GM19397 (cell line): ENCODE results near the gene BTBD16.

Source experiments
- ATAC-seq: cut with Tn5 transposase; IDR thresholded peaks from one replicate; pipeline ENCODE4 v1.9.1; 2021; ENCODE audit warnings: mild to moderate bottlenecking, moderate library complexity; ENCODE audit not compliant: unreplicated experiment

Gene BTBD16

DNA sequence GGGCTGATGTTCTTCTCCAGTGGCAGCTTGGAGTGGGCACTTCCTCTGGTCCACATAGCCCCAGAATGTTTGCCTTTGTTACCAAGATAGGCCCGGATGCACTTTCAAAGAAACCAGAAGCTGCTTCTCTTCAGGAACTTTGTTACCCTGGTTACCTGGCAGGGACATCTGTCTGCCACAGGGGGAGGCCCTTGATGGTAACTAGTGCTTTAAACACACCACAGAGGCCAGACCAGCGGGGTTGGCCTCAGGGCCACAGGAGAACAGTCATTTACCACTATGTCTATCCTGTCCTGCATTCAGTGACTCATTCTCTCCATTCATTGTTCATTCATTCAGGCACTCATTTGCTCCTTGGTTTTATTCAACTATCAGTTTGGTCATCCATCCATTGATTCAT, 91.5 kb downstream of the BTBD16 start:
- no peak for ATAC-seq

DNA sequence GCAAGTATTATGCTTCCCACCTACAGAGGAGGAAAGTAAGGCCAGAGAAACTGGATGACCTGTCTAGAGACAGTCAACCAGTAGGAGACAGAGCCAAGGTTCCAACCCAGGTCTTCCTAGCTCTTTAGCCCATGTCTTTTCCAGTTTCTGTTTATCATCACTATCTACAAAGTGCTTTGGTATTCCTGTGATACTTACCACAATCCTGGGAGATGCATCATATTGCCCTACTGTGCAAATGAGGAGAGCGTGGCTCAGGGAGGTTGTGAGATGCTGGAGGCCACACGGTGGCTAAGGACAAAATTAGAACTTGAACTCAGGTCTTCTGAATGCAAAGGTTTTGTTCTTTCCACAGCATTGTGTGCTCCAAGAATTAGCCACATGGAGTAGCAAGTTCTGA, 92.2 kb downstream of the BTBD16 start:
- ATAC-seq, result no peak

DNA sequence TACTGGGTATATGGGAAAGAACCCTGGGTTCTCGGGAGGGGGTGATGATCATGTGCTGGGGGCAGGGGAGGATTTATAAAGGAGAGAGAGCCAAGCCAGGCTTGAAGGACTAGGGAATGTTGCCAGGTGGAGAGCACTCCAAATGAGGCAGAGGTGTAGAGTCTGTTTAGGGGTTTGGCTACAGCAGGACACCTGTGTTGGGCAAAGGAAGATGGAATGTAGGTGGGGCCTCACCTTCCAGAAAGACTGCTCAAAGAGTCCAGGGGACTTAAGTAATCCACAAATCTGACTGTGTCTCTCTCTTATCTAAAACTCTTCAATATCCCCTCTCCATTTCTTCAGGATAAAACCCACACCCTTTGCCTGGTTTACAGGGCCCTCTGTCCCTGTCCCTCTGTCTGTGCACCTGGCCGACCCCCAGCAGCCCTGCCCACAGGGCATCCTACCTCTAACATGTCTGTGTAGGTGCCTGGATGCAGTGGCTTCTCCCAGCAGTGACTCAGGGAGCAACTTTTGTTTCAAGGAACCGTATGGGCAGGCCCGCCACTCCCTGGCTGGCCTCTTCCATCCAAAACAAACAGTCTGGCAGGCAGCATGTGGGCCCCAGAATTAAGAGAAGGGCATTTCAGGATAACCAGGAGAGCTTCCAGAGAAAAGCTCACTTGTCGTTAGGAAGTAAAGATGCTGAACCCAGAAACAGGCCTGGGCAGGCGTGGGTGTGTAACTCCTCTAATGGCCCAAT, 92.8 kb downstream of the BTBD16 start:
- no peak for ATAC-seq

DNA sequence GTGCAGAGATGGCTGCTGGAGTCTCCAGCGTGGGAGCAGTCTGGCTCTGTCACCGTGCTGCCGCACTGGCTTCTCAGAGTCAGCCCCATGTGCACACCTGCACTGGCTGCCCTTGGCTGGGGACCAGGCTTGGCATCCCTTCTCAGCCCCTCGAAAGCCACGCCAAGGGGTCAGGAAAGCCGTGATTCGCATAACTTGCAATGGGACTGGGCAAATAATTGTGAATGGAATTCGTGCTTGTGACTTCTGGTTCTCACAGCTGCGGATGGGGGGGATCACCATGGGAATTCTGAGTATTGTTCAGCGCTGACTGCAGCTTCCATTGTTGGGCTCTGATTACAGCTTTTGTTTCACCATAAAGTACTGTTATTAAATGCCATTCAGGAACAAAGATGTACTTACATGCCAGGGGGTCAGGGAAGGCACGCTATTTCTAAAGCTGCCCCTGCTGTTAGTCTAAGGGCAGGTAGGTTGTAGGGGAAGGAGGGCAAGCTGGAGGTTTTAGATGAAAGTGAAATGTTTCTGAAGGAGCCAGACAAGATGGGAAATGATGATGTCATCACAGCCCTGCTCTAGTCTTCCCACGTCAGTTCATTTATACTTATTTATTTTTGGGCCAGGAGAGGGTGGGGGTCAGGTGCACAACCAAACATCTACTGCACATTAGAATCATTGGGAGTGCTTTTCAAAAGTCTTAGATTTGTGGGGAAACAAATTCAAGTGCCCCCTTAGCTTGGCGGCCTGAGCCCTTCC, 97.6 kb downstream of the BTBD16 start:
- ATAC-seq, result no peak

DNA sequence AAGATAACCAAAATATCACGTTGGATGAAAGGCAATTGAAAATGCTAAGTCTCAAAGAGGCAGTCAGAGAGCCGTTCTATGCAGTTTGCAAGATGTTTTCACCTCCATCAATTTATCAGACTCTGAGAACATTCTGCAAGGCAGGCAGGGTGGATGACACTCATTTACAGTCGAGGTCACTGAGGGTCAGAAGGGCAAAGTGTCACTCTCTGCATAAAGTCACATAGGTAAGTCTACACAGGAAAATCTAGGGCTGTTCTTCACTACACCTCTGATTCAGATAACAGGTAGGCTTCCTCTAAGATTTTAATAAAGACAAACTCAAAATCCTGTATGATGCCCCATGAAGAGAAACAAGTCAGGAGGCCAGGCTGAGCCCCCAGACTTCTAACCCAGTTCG, 102.0 kb downstream of the BTBD16 start:
- no peak for ATAC-seq

DNA sequence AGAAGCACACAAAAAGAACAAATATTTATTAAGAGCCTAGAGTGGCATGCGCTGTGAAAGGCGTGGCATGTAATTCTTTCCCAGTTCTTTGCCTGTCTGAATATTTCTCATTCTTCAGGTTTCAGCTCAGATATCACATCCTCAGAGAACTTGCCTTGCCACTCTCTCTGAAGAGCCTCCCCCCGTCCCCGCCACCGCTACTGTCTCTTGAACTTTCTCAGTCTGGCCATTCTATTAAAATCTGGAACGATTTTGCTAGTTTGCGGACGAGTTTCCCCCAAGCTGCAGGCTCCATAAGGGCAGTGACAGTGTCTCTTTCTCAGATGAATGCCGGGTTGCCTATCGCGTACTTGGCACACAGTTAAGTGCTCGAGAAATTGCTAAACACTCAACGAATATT, 102.6 kb downstream of the BTBD16 start:
- no peak for ATAC-seq

DNA sequence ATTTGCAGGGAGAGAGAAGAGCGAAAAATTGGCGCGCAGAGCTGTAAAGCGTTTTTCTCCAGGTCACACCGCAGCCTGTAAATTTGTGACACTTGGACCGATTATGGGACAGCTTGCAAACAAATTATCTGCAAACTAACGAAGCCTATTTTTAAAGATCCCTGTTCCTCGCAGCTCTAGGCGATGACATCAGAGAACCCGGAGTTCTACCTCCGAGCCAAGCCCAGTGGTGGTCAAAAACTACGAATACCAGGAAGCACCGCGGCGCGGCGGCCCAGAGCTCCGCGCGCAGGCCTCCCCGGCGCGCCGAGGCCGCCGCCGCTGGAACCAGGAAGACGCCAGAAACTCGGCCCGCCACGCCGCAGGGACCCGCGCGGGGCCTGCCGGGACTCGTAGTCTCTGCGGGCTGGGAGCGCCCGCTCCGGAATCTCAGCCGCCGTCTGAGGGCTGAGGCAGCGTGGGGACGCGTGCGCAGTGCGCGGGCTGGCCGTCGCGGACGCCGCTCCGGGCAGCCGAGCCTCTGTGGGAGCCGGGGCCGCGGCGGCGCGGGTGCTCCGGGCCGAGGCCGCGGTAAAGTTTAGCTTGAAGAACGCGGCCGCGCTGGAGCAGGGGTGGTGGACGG, 103.3 kb downstream of the BTBD16 start, which contains the start of gene PLEKHA1:
Gene PLEKHA1, plus strand, starts transcription at position 472 of the 622 bp plus-strand sequence. CDS start 18,493 bp downstream, outside the sequence.
- ATAC-seq, result peak; percentile 91

DNA sequence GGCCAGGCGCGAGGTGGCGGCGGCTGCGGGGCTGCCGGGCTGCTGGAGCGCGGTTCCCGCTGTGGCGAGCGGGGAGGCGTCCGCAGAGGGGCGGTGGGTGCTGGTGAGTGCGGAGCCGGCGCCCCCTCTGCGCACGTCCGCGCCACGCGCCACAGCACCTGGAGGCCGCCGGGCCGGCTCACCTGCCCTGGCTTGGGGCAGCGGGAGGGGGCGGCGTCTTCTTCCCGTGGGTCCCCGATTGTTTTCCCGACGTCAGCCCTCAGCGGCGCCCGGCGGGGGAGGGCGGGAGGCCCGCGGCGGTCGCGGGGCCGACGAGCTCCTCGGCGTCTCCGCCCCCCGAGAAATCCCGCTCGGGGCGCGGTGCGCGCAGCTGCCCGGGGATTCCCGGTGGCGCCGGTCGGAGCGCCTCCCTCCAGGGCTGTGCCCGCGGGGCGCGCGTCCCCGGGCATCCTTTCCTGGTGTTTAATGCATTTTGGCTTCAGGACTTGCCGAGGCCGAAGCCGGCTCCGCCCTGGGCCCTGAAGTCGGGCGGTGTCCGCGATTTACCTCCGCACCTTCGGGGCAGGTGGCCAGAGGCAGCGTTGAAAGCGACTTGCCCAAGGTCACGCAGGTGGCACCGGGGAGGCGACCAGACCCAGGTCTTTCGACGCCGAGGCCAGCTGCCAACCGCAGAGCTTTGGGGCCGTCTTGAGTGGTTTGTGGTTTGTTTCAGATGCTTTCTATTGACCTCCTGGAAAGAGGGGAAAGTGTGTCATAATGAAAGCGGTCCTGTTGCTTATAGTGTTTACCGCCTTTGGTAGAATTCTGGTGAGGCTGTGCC, 104.0 kb downstream of the BTBD16 start:
- ATAC-seq, result peak; percentile 34

DNA sequence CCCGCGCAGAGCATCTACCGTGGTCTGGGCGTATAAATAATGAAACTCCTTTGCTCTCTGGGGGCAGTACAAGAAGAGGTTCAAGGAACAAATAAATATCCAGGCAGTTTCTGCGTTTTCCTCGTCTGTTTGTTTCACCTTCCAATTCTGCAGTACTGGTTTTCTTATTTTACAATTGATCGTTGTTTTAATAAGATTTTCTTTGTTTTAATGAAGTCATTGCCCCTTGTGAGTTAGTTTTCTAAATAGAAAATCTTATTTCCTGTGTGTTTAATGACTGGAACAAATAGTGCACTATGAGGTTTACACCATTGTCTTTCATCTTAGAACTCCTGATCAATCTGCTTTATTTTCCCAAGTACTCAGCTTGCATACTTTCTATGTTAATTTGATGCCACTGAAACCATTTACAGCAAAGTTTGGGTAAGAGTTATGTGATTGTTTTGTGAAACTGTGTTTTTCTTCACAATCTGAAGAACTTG, 104.6 kb downstream of the BTBD16 start:
- no peak for ATAC-seq

DNA sequence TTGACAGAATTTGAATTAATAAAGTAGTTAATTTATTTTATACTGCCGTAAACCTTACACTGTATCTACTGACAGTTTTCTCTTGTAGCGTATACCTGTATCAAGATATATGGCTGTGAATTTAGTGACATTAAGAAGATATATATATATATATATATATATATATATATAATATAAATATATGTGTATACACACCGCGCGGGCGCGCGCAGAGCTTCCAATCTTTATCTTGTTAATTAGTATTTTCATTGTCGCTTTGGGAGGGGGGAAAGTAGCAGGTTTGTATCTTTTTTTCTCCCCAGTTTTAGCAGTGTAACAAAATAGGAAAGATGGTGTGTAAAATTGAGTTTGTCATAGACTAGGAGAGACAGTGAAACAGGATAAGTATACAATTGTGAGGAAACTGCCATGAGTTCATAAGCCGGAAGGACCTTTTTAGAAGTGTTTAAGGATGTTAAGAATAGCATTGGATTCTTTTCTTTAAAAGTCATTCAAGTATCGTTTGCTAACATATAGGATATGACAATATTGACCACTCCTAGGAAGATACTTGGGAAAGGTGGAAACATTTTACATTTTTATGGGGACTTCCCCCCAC, 105.4 kb downstream of the BTBD16 start:
- no peak for ATAC-seq

DNA sequence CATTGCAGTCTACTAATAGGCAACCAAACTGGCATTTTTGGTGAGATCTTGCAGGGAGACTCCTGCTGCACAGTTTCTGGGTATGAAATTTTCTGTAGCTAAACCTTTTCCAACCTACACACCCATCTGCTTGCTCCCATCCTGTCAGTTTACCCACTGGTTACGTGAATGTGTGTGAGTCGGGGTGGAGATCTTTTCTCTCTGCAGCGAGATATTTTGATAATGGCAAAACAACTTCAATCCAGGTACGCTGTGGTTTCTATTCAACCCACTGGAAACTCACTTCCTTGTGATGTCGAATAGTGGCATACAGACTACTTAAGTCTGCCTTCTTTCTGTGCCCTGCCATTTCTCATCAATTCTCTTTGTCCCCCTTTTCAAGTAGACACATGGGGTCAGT, 107.9 kb downstream of the BTBD16 start:
- ATAC-seq, result no peak

DNA sequence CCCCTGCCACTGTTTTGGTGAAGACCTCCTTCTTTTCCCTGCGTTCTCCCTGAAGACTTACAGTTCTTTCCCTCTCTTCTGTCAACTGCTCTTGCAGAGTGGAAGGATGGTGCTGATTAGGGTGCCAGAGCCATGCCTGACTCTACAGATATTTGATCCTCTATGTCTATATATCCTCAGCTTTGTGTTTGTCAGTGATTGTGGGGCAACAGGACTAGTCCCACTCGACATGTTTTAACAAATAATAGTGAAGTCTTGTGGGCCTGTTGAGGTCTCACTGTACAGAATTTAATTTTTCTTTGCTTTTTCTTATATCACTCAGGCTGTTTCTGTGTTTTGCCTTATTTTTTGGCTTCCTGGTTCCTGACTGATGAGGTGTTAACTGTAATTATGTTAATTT, 108.4 kb downstream of the BTBD16 start:
- ATAC-seq, result no peak

DNA sequence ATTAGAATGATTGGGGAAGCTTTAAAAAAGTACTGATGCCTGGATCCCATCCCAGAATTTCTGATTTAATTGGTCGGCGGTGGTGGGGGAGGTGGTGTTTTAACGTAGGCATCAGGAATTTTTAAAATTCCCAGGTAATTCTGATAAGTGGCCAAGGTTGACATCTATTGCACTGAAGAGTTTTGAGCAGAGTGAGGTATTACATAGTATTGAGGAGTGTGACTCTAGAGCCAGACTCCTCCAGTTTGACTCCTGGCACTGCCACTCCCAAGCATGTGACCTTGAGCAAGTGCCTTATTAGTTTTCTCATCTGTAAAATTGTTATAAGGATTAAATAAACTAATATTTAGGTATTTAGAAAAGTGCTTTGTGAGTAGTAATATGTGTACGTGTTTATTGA, 109.6 kb downstream of the BTBD16 start:
- no peak for ATAC-seq

DNA sequence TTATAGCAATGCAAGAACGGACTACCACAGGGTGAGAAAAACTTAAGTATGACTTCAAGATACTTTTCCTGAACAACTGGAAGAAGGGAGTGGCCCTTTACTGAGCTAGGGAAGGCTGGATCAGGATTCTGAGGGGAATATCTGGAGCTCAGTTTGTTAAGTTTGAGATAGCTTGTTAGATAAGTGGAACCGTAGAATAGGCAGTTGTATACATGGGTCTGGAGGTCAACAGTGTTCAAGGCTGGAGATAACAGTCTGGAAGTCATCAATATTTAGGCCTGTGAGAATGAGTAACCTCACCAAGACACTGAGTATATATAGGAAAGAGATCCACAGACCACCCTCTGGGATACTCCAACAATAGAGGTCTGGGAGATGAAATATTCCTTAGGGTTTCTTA, 110.6 kb downstream of the BTBD16 start:
- no peak for ATAC-seq

DNA sequence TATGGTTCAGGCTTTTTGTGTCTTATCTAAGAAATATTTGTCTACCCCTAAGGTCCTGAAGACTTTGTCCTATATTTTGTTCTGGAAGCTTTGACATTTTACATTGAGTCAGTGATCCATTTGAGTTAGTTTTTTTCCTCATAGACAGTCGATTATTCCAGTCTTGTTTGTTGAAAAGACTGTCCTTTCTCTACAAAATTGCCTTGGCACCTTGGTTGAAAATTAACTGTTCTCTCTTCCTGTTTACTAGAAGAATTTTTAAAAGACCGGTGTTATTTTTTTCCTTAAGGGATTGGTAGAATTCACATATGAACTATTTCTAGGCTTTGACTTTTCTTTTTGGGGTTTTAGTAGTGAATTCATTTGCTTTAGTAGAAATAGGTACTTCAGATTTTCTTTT, 115.4 kb downstream of the BTBD16 start:
- no peak for ATAC-seq

DNA sequence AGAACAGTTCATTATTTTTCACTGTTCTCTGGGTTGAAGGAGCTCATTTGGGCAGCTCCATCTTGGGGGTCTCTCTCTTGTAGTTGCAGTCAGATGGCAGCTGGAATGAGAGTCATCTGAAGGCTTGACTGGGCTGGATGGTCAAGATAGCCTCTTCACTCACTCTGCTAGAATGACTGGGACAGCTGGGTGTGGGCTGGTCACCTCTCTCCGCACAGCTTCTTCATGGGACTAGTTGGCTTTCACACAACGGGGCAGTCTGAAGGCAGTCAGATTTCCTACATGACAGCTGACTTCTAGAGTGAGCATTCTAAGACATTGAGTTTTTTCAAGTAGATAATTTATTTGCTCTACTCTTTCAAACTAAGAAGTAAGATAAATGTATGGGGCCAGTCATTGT, 116.5 kb downstream of the BTBD16 start:
- no peak for ATAC-seq
